SK-N-MC (cell line): Measurements from ENCODE around the gene CIT.

ENCODE experiments used
- EZH2 ChIP-seq: fragments of 200-600 bp; sonication (generic); IDR thresholded peaks from one replicate; pipeline ENCODE4 v1.6.1; 2017; ENCODE audit warnings: antibody characterized with exemption
- FOXP2 ChIP-seq: optimal IDR thresholded peaks from 2 replicates; pipeline ENCODE3; 2011; ENCODE audit warnings: mild to moderate bottlenecking, moderate library complexity; ENCODE audit not compliant: insufficient read depth; ENCODE audit errors: extremely low read length, control extremely low read depth
- POLR2AphosphoS5 ChIP-seq: IDR thresholded peaks from 2 replicates; pipeline ENCODE4 v1.6.1; 2012; ENCODE audit warnings: mild to moderate bottlenecking, low read depth, low read length, borderline replicate concordance

DNA sequence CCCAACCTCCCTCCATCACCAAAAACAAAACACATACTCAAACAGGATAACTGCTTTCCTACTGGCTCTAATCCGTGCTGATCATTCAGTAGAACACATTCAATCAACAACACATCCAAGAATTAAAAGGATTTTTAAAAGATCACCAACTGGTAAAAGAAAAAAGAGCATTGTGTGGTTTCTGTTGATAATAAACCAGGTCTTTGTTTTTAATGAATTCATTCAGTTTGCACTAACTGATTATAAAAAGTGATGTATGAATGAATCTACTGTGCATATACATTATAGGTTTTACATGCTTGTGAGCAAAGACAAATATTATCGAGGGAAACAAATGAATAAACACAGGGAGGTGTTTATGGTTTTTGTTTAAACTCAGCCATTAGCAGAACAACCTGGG is 55.1 kb downstream of the CIT start:
- TF ChIP-seq POLR2AphosphoS5 (no peak), EZH2 (no peak), FOXP2 (no peak)
